GM18868 (cell line): ENCODE results near the gene EDEM2.
"Not testable (repeated sequence)": the region's sequence is repeated elsewhere in the genome, so short reads cannot be mapped to it uniquely, and the experiment has no call there.

Source experiments
- ATAC-seq: cut with Tn5 transposase; IDR thresholded peaks from one replicate; pipeline ENCODE4 v1.9.1; 2021; ENCODE audit warnings: mild to moderate bottlenecking, moderate library complexity; ENCODE audit not compliant: unreplicated experiment

Gene EDEM2

GRCh38 chr20:35146920-35147574 is at the start of gene EDEM2:
TSS of gene EDEM2 (minus strand) at chr20:35147336. CDS start at chr20:35147258, 78 bp downstream.
- ATAC-seq = peak; percentile 84

GRCh38 chr20:35196313-35196712 is 49.2 kb upstream of the EDEM2 start:
- no peak for ATAC-seq

- not testable (repeated sequence) for ATAC-seq
Observed at GRCh38 chr20:35193031-35193791, 46.1 kb upstream of the EDEM2 start.

- no peak for ATAC-seq
Observed at GRCh38 chr20:35192118-35192872, 45.2 kb upstream of the EDEM2 start.

GRCh38 chr20:35191419-35192117 is 44.4 kb upstream of the EDEM2 start:
- ATAC-seq = no peak

- ATAC-seq = no peak
Observed at GRCh38 chr20:35190556-35190955, 43.4 kb upstream of the EDEM2 start.

GRCh38 chr20:35189223-35189622 is 42.1 kb upstream of the EDEM2 start:
- ATAC-seq = not testable (repeated sequence)

GRCh38 chr20:35187584-35188190 is 40.6 kb upstream of the EDEM2 start:
- no peak for ATAC-seq

GRCh38 chr20:35186691-35187289 is 39.7 kb upstream of the EDEM2 start:
- not testable (repeated sequence) for ATAC-seq

GRCh38 chr20:35181731-35182130 is 34.6 kb upstream of the EDEM2 start:
- no peak for ATAC-seq

- ATAC-seq = no peak
Observed at GRCh38 chr20:35180266-35180665, 33.1 kb upstream of the EDEM2 start.

- no peak for ATAC-seq
Observed at GRCh38 chr20:35179292-35180212, 32.4 kb upstream of the EDEM2 start.

GRCh38 chr20:35176132-35176531 is 29.0 kb upstream of the EDEM2 start:
- ATAC-seq = no peak

GRCh38 chr20:35174458-35175216 is 27.5 kb upstream of the EDEM2 start:
- ATAC-seq = no peak

GRCh38 chr20:35173576-35174192 is 26.5 kb upstream of the EDEM2 start:
- no peak for ATAC-seq

- no peak for ATAC-seq
Observed at GRCh38 chr20:35172434-35172806, 25.3 kb upstream of the EDEM2 start.

GRCh38 chr20:35171753-35172433 is 24.8 kb upstream of the EDEM2 start, which contains the start of gene PROCR:
TSS of gene PROCR (plus strand) at chr20:35172072. CDS start at chr20:35172155, 83 bp downstream.
- ATAC-seq = no peak

GRCh38 chr20:35171438-35171752 is 24.3 kb upstream of the EDEM2 start:
- ATAC-seq = no peak
